Mucosa of descending colon (tissue), 3 donors: Measurements from ENCODE around the gene THBS1. TPM values are rescaled to one million over a fixed set of nuclear protein-coding genes. Genes with fewer than 3 reads are reported as not detected.

Source experiments
- ATAC-seq: fragments of 200-7000 bp; cut with Tn5 transposase; one replicate; pipeline ENCODE4 v1.9.1; 2020; ENCODE audit warnings: mild to moderate bottlenecking, moderate library complexity
- DNase-seq, 3 donors: peaks; one replicate each; pipeline ENCODE4 v3.0.0-alpha.2; 2020
- H3K36me3 ChIP-seq: fragments of 200-600 bp; one replicate; pipeline ENCODE4 v1.8.0; 2021; ENCODE audit warnings: low read depth, mild to moderate bottlenecking
- H3K4me1 ChIP-seq: fragments of 200-600 bp; one replicate; pipeline ENCODE4 v1.8.0; 2021; ENCODE audit warnings: low read depth, mild to moderate bottlenecking
- H3K4me3 ChIP-seq: fragments of 200-600 bp; one replicate; pipeline ENCODE4 v1.8.0; 2021; ENCODE audit warnings: mild to moderate bottlenecking
- H3K9me3 ChIP-seq: fragments of 200-600 bp; one replicate; pipeline ENCODE4 v1.8.0; 2021; ENCODE audit warnings: mild to moderate bottlenecking
- CTCF ChIP-seq: fragments of 200-600 bp; IDR thresholded peaks from one replicate; pipeline ENCODE4 v1.8.0; 2022; ENCODE audit warnings: antibody characterized with exemption, mild to moderate bottlenecking
- intact Hi-C, 2 donors: fragments of 100-400 bp; cut with DNase I in 1 of 2; cut with micrococcal nuclease in 1 of 2; formaldehyde crosslinking; loops; one replicate each; pipeline versions ENCODE4 v1.11.0 to v1.11.1; 2022; cut with DNase I, micrococcal nuclease
- total RNA-seq, 3 donors: library from RNA; stranded (reverse); fragmentation: NEBNext Ultra II Directional in 2 of 3; extraction: Animal tissue kit (Norgen Biotek cat#: 25700) in 2 of 3; gene quantifications; one replicate each; pipeline versions ENCODE4 v1.2.1 to v1.2.4, GENCODE V29; 2021 to 2023
- donor health status: DM: no; HTN: no; CAD: no; lungs with moderate emphysema.
- donor health status: DM: no; HTN: no; CAD: no.
- donor health status: DM: no; HTN: yes; CAD: no.

The THBS1 gene
- total RNA-seq, 3 donors from 2014 or later = 209 to 356 (median 288) TPM

GRCh38 chr15:39645976-39646257, 65.0 kb downstream of the THBS1 start:
- no peaks in the 10 kb centered on the region for H3K36me3 ChIP-seq
- H3K4me3 ChIP-seq = no peak overlapping the region
- DNase-seq (no peak), ATAC-seq (no peak)
- TF ChIP-seq CTCF = no peak
- intact Hi-C loops = no loop called here
- H3K9me3 ChIP-seq = no peaks in the 10 kb centered on the region
- peaks cover 24% of the 10 kb centered on the region for H3K4me1 ChIP-seq

DNA sequence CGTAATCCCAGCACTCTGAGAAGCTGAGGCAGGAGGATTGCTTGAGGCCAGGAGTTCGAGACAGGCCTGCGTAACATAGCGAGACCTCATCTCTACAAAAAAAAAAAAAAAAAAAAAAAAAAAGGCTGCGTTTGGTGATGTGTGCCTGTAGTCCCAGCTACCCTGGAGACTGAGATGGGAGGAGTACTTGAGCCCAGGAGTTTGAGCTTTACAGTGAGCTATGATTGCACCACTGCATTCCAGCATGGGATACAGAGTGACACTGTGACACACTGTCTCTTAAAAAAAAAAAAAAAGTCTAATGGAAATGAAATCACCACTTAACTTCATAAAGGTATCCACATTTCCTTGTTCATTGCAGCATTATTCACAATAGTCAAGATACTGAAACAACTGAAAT, 65.5 kb downstream of the THBS1 start:
- no peak for TF ChIP-seq CTCF
- no peaks in the 10 kb centered on the region for H3K36me3 ChIP-seq
- no peaks in the 10 kb centered on the region for H3K9me3 ChIP-seq
- no peak for ATAC-seq
- DNase-seq = no peak
- intact Hi-C loops = no loop called here
- H3K4me1 ChIP-seq = peaks cover 20% of the 10 kb centered on the region
- no peak overlapping the region for H3K4me3 ChIP-seq

Other genes starting within 250 kb of the THBS1 start
- 10 to 100 TPM in 1 of 3 donors, 1 to 10 TPM in 2; 4.1 to 12.1 (median 5.1) TPM for gene FSIP1, start 201.8 kb downstream of the THBS1 start, total RNA-seq